ENCODE results near the gene AFAP1L2.

GRCh38 chr10:114252092-114252491 lies 152.2 kb downstream of the AFAP1L2 start:
- no peak for TF ChIP-seq CTCF (IDR thresholded peaks at IDR 0.05; ENCODE audit: low read depth, low read length, poor library complexity, severe bottlenecking)
- no peak for TF ChIP-seq EZH2phosphoT487 (IDR thresholded peaks at IDR 0.05; ENCODE audit: borderline replicate concordance, low read length)
